CD4-positive, alpha-beta T cell treated with Interleukin-15 for 4 hours (primary cell): ENCODE results near the gene RFNG.

ENCODE experiments used
- DNase-seq: peaks from one replicate; pipeline ENCODE4 v3.0.0-alpha.2; 2020; ENCODE audit warnings: low spot score

Gene RFNG

GRCh38 chr17:82077617-82078358 lies 26.2 kb upstream of the RFNG start:
- no peak for DNase-seq

GRCh38 chr17:82076785-82077591 lies 25.4 kb upstream of the RFNG start:
- DNase-seq, result no peak

- no peak for DNase-seq
These were observed 24.6 kb upstream of the RFNG start for GRCh38 chr17:82076018-82076784.

GRCh38 chr17:82073446-82073845 lies 21.8 kb upstream of the RFNG start:
- no peak for DNase-seq

GRCh38 chr17:82072827-82073226 lies 21.2 kb upstream of the RFNG start:
- no peak for DNase-seq

GRCh38 chr17:82070611-82071010 lies 19.0 kb upstream of the RFNG start:
- no peak for DNase-seq

- DNase-seq, result peak; percentile 70
These were observed 14.2 kb upstream of the RFNG start, which contains the start of gene DUS1L for GRCh38 chr17:82065638-82066303. TSS of gene DUS1L (minus strand) at chr17:82065804. CDS start at chr17:82065059, 745 bp downstream.

- peak; percentile 11 for DNase-seq
These were observed 13.6 kb upstream of the RFNG start for GRCh38 chr17:82065193-82065637.

- no peak for DNase-seq
These were observed 13.0 kb upstream of the RFNG start for GRCh38 chr17:82064433-82065192.

GRCh38 chr17:82063424-82064415 lies 12.1 kb upstream of the RFNG start:
- DNase-seq, result no peak

GRCh38 chr17:82062984-82063368 lies 11.4 kb upstream of the RFNG start:
- DNase-seq, result no peak

- no peak for DNase-seq
These were observed 10.7 kb upstream of the RFNG start for GRCh38 chr17:82062076-82062983.

- no peak for DNase-seq
These were observed 9.7 kb upstream of the RFNG start for GRCh38 chr17:82061047-82061925.

GRCh38 chr17:82060614-82061013 lies 9.0 kb upstream of the RFNG start:
- DNase-seq, result no peak

GRCh38 chr17:82060001-82060380 lies 8.4 kb upstream of the RFNG start:
- no peak for DNase-seq

- DNase-seq, result no peak
These were observed 7.8 kb upstream of the RFNG start for GRCh38 chr17:82059272-82060000.

GRCh38 chr17:82058855-82059249 lies 7.2 kb upstream of the RFNG start:
- DNase-seq, result no peak
